Esophagus muscularis mucosa (tissue), 3 donors: ENCODE data around the gene RNF220.

ENCODE experiments used
- CTCF ChIP-seq, 3 experiments: fragments of 200-600 bp in 2 of 3; fragments of 450-650 bp in 1 of 3; sonication (generic) in 2 of 3; IDR thresholded peaks; one replicate each; pipeline ENCODE4 v1.5.1; 2017 to 2019; ENCODE audit warnings: antibody characterized with exemption in 3 of 3, mild to moderate bottlenecking in 2 of 3, moderate library complexity in 1 of 3
- EP300 ChIP-seq: sonication (generic); formaldehyde crosslinking; IDR thresholded peaks from one replicate; pipeline ENCODE4 v1.6.1; 2017; ENCODE audit warnings: antibody characterized with exemption

GRCh38 chr1:44460107-44460882 is 55.2 kb downstream of the RNF220 start:
- no peak for TF ChIP-seq CTCF (IDR thresholded peaks at IDR 0.05)
- no peak for TF ChIP-seq EP300
